GM21526 (cell line): ENCODE results near the gene LRRC4B.
"Not testable (repeated sequence)": the region's sequence is repeated elsewhere in the genome, so short reads cannot be mapped to it uniquely, and the experiment has no call there.

Source experiments
- ATAC-seq: cut with Tn5 transposase; IDR thresholded peaks from one replicate; pipeline ENCODE4 v1.9.1; 2021; ENCODE audit warnings: moderate library complexity; ENCODE audit not compliant: unreplicated experiment, low FRiP score

Gene LRRC4B

DNA sequence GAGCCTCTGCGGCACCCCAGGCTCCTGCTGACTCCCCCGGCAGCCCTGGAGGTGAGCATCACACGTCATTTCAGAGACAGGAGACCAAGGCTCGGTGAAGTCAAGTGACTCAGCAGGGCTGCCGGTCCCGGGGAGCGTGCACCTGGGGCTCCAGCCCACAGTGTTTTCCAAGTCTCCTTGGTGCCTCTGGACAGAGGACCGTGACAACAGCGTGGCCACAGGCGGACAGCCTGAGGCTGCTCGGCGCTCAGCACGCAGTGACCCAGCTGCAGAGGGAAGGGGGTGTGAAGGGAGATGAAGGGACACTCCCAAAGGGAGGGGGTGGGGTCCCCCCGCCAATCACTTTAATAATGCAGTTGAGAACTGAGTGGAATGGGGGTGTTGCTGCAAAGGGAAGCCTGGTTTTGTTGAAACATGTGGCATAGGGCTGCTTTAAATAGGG lies 37.0 kb downstream of the LRRC4B start:
- no peak for ATAC-seq

DNA sequence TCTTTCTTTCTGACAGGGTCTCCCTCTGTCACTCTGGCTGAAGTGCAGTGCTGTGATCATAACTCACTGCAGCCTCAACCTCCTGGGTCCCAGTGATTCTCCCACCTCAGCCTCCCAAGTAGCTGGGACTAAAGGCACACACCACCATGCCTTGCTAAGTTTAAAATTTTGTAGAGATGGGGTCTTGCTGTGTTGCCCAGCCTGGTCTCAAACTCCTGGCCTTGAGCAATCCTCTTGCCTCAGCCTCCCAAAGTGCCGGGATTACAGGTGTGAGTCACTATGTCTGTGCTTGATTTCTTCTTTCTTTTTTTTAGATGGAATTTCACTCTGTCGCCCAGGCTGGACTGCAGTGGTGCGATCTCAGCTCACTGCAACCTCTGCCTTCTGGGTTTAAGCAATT lies 40.2 kb downstream of the LRRC4B start:
- not testable (repeated sequence) for ATAC-seq

- no peak for ATAC-seq
These were observed 45.4 kb downstream of the LRRC4B start for GRCh38 chr19:50522881-50523280.

DNA sequence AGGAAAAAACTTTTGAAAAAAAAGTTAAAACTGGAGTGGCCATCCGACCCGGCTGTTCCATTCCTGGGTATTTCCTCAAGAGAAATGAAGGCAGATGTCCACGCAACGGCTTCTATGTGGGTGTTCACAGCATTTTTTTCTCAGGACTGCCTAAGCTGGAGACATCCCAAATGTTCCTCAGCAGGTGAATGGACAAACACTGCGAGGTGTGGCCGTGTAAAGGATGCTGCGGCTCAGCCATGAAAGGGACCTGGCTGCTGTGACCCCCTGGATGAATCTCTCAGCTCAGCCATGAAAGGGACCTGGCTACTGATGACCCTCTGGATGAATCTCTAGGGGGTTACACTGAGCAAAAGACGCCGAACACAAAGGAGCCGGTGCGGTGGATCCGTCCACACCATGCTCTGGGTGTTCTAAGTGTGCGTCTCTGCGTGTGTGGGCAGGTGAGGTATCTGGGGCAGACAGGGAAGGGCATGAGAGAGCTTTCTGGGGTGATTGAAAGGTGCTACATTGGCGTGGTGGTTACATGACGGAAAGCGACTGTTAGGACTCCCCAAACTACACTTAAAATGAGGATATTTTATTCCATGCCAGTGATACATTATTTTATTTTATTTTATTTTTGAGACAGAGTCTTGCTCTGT lies 47.3 kb downstream of the LRRC4B start:
- ATAC-seq, result no peak

- ATAC-seq, result no peak
These were observed 49.1 kb downstream of the LRRC4B start for GRCh38 chr19:50519006-50519575.

DNA sequence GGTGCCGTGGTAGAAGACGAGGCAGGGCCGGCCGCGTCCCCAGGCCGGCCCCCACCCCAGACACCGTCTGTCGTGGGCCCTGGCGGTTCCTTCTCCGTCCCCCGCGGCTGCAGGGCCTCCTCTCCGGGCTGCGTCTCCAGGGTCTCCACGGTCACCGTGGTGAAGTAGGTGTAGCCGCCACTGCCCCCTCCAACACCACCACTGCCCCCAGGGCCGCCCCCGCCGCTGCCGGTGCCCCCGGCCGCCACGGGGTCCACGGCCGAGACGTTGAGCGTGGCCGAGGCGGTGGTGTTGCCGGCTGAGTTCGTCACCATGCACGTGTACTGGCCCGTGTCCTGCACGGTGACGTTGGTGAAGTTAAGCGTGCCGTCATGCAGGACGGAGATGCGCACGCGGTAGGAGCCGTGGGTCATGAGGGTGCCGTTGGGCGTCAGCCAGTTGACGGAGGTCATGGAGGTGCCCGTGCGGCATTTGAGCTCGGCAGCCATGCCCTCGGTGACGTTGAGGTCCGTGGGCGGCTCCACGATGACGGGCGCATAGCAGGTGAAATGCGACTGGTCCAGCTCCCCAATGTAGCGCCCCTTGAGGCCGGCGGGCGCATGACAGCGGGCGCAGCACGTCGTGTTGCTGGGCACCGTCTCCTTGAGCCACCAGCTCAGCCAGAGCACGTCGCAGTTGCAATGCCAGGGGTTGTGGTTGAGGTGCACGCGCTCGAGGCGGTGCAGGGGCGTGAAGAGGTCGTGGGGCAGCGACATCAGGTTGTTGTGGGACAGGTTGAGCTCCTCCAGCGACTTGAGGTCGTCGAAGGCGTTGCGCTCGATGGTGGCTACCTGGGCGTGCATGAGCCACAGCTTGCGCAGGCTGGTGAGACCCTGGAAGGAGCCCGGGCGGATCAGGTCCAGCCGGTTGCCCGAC lies 49.9 kb downstream of the LRRC4B start:
- no peak for ATAC-seq

GRCh38 chr19:50517704-50518075 lies 50.5 kb downstream of the LRRC4B start:
- no peak for ATAC-seq

DNA sequence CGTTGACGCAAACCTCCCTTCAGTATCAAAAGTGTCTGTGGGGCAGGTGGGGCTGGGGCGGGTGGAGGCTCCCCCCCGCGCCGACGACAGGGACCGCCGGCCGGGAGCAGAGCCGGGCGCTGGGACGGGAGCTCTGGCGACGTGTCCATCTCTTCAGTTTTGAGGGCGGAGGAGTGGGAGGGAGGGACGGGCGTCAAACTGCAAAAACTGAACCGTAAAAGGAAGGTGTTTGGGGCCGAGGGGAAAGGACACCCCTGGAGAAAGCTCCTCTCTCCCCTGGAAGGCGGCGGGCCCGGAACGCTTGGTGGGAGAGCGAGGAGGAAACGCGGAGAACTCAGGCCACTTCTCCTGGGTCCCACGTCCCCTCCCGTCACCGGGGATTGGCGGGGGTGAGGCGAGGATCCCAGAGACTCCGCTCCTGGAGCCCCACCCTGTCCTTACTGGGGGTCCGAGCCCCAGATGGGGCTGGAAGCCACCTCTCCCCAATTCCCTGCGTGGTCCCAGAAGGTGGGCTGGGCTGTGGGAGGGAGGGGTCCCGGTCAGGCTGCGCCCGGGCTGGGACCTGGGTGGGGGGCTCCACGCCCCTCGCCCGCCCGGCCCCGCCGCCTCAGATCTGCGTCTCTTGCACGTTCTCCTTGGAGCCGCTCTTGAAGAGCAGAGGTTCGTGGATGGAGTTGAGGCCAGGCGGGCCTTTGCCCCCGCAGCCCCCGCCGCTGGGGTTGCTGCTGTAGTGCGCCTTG lies 51.1 kb downstream of the LRRC4B start:
- no peak for ATAC-seq

- ATAC-seq, result no peak
These were observed 51.8 kb downstream of the LRRC4B start for GRCh38 chr19:50516456-50516855.

DNA sequence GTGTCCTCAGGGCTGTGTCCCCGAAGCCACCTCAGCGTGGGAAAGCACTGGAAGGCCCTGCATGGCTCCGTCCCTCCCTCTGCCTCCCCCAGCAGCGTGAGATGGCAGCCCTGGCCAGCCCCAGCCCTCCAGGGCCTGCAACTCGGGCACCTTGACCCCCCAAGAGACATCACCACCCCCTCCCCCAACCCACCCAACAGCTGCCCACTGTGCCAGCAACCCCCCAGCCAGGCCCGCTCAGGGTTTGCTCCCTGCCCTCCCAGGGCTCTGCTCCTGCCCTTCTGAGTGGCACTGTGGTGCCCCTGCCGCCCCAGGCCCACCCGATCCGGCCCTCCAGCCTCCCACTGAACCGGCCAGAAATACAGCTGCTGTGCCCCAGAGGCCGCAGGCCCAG lies 53.1 kb downstream of the LRRC4B start:
- ATAC-seq, result no peak

- no peak for ATAC-seq
These were observed 53.7 kb downstream of the LRRC4B start for GRCh38 chr19:50514346-50515167.

- ATAC-seq, result no peak
These were observed 54.4 kb downstream of the LRRC4B start, which contains the start of gene ASPDH for GRCh38 chr19:50513746-50514345. Gene ASPDH (minus strand): TSS chr19:50513913. CDS start chr19:50513823, 90 bp downstream.

- ATAC-seq, result no peak
These were observed 55.1 kb downstream of the LRRC4B start for GRCh38 chr19:50512999-50513745.

GRCh38 chr19:50512112-50512998 lies 55.9 kb downstream of the LRRC4B start:
- no peak for ATAC-seq

DNA sequence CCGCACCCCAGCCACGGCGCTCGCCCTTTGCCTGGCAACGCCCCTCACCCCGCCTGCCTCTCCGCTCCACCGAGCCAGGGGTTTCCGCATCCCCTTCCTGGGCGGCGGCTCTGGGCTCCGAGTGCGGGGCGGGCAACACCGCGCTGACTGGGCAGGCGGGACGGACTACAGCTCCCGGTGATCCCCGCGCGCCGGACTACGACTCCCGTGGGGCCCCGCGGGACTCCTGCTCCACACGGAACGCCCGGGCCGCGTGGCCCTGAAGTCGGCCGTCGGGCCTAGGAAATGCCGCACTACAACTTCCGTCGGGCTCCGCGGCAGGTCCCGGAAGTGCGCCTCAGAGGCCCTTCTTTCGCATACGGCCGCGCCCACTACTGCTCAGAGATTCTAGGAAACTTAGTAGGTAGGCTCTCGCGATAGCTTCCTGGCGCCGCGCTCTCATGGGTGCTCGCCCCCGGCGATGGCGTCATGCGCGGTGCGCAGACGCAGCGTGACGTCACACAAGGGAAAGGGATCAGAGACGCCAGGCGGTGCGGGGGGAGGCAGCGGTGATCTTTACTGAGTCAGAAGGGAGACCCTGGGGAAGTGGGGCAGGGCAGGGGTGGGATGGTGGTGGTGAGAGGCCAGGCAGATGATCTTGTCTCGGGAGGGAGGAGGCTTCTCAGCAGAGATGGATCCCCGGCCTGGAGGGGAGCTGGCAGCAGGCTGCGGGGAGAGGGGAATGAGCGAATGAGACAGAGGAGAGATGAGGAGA lies 57.0 kb downstream of the LRRC4B start, which contains the start of gene JOSD2:
TSS of gene JOSD2 (minus strand) at position 123 of the 754 bp plus-strand sequence. CDS start 760 bp downstream, outside the sequence.
- ATAC-seq, result peak; percentile 74

GRCh38 chr19:50510700-50511068 lies 57.6 kb downstream of the LRRC4B start:
- no peak for ATAC-seq

GRCh38 chr19:50510121-50510670 lies 58.0 kb downstream of the LRRC4B start:
- ATAC-seq, result no peak
